Activated CD8-positive, alpha-beta memory T cell treated with anti-CD3 and anti-CD28 coated beads for 24 hours (primary cell): ENCODE data around the gene CEP120.
"Not testable (repeated sequence)": the region's sequence is repeated elsewhere in the genome, so short reads cannot be mapped to it uniquely, and the experiment has no call there.

Experiments used
- DNase-seq: peaks from one replicate; pipeline ENCODE4 v3.0.0-alpha.2; 2020

CEP120 gene

GRCh38 chr5:123423278-123424149, at the start of gene CEP120:
CEP120 (minus strand) TSS chr5:123423403; CDS start chr5:123422998, 405 bp downstream.
- peak; percentile 94 for DNase-seq

- DNase-seq = no peak
Observed at GRCh38 chr5:123472150-123472924, 49.1 kb upstream of the CEP120 start.

GRCh38 chr5:123471385-123471784, 48.2 kb upstream of the CEP120 start:
- no peak for DNase-seq

- not testable (repeated sequence) for DNase-seq
Observed at GRCh38 chr5:123466839-123467238, 43.6 kb upstream of the CEP120 start.

GRCh38 chr5:123460296-123460729, 37.1 kb upstream of the CEP120 start:
- DNase-seq = no peak

- DNase-seq = not testable (repeated sequence)
Observed at GRCh38 chr5:123458994-123459393, 35.8 kb upstream of the CEP120 start.

GRCh38 chr5:123456242-123456641, 33.0 kb upstream of the CEP120 start:
- DNase-seq = no peak

- no peak for DNase-seq
Observed at GRCh38 chr5:123455640-123456039, 32.4 kb upstream of the CEP120 start.

GRCh38 chr5:123455095-123455494, 31.9 kb upstream of the CEP120 start:
- DNase-seq = no peak

GRCh38 chr5:123454259-123454911, 31.2 kb upstream of the CEP120 start:
- no peak for DNase-seq

- no peak for DNase-seq
Observed at GRCh38 chr5:123452401-123452800, 29.2 kb upstream of the CEP120 start.

- no peak for DNase-seq
Observed at GRCh38 chr5:123451047-123451446, 27.8 kb upstream of the CEP120 start.

GRCh38 chr5:123450640-123451039, 27.4 kb upstream of the CEP120 start:
- no peak for DNase-seq

GRCh38 chr5:123450114-123450513, 26.9 kb upstream of the CEP120 start:
- no peak for DNase-seq

GRCh38 chr5:123449424-123449974, 26.3 kb upstream of the CEP120 start:
- no peak for DNase-seq

GRCh38 chr5:123448743-123449142, 25.5 kb upstream of the CEP120 start:
- no peak for DNase-seq

GRCh38 chr5:123448017-123448617, 24.9 kb upstream of the CEP120 start:
- DNase-seq = no peak

- DNase-seq = no peak
Observed at GRCh38 chr5:123444016-123444415, 20.8 kb upstream of the CEP120 start.

GRCh38 chr5:123441408-123441807, 18.2 kb upstream of the CEP120 start:
- no peak for DNase-seq

GRCh38 chr5:123440456-123441181, 17.4 kb upstream of the CEP120 start:
- DNase-seq = no peak

- DNase-seq = no peak
Observed at GRCh38 chr5:123439709-123440108, 16.5 kb upstream of the CEP120 start.

GRCh38 chr5:123438902-123439301, 15.7 kb upstream of the CEP120 start:
- DNase-seq = no peak
